Calu3 (cell line): ENCODE data around the gene P2RY14. TPM values are rescaled to one million over a fixed set of nuclear protein-coding genes. Genes with fewer than 3 reads are reported as not detected.
"Not testable (repeated sequence)": the region's sequence is repeated elsewhere in the genome, so short reads cannot be mapped to it uniquely, and the experiment has no call there.

Source experiments
- BruUV-seq: library from RNA; stranded (reverse); fragments of 400-500 nt; replicated peaks from 2 replicates; lab custom pipeline; 2021; lab: Mats Ljungman, UMichigan
- CTCF ChIA-PET: fragments of 300-600 bp; sonication (Branson Sonifier 250); formaldehyde crosslinking; loops from one replicate; lab custom pipeline; 2022; ENCODE audit warnings: antibody characterized with exemption; lab: Charles Lee
- DNase-seq: peaks from one replicate; pipeline ENCODE4 v3.0.0; 2022
- H3K27ac Mint-ChIP-seq: one replicate; pipeline ENCODE4 v1.8.0; 2022; ENCODE audit warnings: mixed read lengths; ENCODE audit not compliant: unreplicated experiment
- H3K27me3 Mint-ChIP-seq: one replicate; pipeline ENCODE4 v1.8.0; 2022; ENCODE audit warnings: mixed read lengths; ENCODE audit not compliant: unreplicated experiment
- H3K36me3 Mint-ChIP-seq: one replicate; pipeline ENCODE4 v1.8.0; 2022; ENCODE audit warnings: mild to moderate bottlenecking, moderate library complexity, mixed read lengths; ENCODE audit not compliant: insufficient read depth, unreplicated experiment
- H3K4me1 Mint-ChIP-seq: one replicate; pipeline ENCODE4 v1.8.0; 2022; ENCODE audit warnings: mild to moderate bottlenecking, low read depth, mixed read lengths; ENCODE audit not compliant: unreplicated experiment
- H3K4me3 Mint-ChIP-seq: one replicate; pipeline ENCODE4 v1.8.0; 2022; ENCODE audit warnings: mild to moderate bottlenecking, low read depth, moderate library complexity, mixed read lengths; ENCODE audit not compliant: unreplicated experiment
- H3K9me3 Mint-ChIP-seq: one replicate; pipeline ENCODE4 v1.8.0; 2022; ENCODE audit warnings: low read depth, mixed read lengths; ENCODE audit not compliant: unreplicated experiment
- CTCF ChIP-seq: fragments of 200-600 bp; IDR thresholded peaks from one replicate; pipeline ENCODE4 v1.8.0; 2022; ENCODE audit warnings: antibody characterized with exemption; ENCODE audit not compliant: unreplicated experiment
- intact Hi-C: fragments of 100-400 bp; cut with micrococcal nuclease; formaldehyde crosslinking; loops from one replicate; pipeline ENCODE4 v1.10.0; 2022; ENCODE audit not compliant: unreplicated experiment
- total RNA-seq: library from RNA; stranded (reverse); gene quantifications from 2 replicates; pipeline ENCODE4 v1.2.3, GENCODE V29; 2022

P2RY14 gene
- total RNA-seq, 1 experiment from 2014 or later = not detected

GRCh38 chr3:151236316-151236715, 42.0 kb downstream of the P2RY14 start:
- no peak for TF ChIP-seq CTCF
- CTCF ChIA-PET = no interaction called here
- intact Hi-C loops = no loop called here
- BruUV-seq = no TSS peak
- no peak overlapping the region for H3K27ac Mint-ChIP-seq
- no peak overlapping the region for H3K4me3 Mint-ChIP-seq
- DNase-seq = no peak
- H3K9me3 Mint-ChIP-seq = no peaks in the 10 kb centered on the region
- no peaks in the 10 kb centered on the region for H3K36me3 Mint-ChIP-seq
- no peaks in the 10 kb centered on the region for H3K27me3 Mint-ChIP-seq
- H3K4me1 Mint-ChIP-seq = no peaks in the 10 kb centered on the region

GRCh38 chr3:151234825-151235224, 43.5 kb downstream of the P2RY14 start:
- no peak for TF ChIP-seq CTCF
- H3K4me1 Mint-ChIP-seq = no peaks in the 10 kb centered on the region
- CTCF ChIA-PET = interaction anchor here (1.0 kb wide), 1 partner anchor 166 kb away, joined by 3 read pairs; no protein-coding TSS in a partner anchor
- no peaks in the 10 kb centered on the region for H3K36me3 Mint-ChIP-seq
- BruUV-seq = no TSS peak
- intact Hi-C loops = no loop called here
- no peaks in the 10 kb centered on the region for H3K9me3 Mint-ChIP-seq
- no peaks in the 10 kb centered on the region for H3K27me3 Mint-ChIP-seq
- DNase-seq = no peak
- no peak overlapping the region for H3K4me3 Mint-ChIP-seq
- no peak overlapping the region for H3K27ac Mint-ChIP-seq

GRCh38 chr3:151232991-151233390, 45.4 kb downstream of the P2RY14 start:
- TF ChIP-seq CTCF = no peak
- no peaks in the 10 kb centered on the region for H3K27me3 Mint-ChIP-seq
- H3K4me3 Mint-ChIP-seq = no peak overlapping the region
- no peaks in the 10 kb centered on the region for H3K36me3 Mint-ChIP-seq
- intact Hi-C loops = no loop called here
- no peak overlapping the region for H3K27ac Mint-ChIP-seq
- no TSS peak for BruUV-seq
- H3K4me1 Mint-ChIP-seq = peaks cover 8% of the 10 kb centered on the region
- H3K9me3 Mint-ChIP-seq = no peaks in the 10 kb centered on the region
- no peak for DNase-seq
- CTCF ChIA-PET = no interaction called here

GRCh38 chr3:151232403-151232802, 45.9 kb downstream of the P2RY14 start:
- CTCF ChIA-PET = not testable (repeated sequence)
- H3K4me1 Mint-ChIP-seq = peaks cover 13% of the 10 kb centered on the region

GRCh38 chr3:151230646-151231045, 47.7 kb downstream of the P2RY14 start:
- TF ChIP-seq CTCF = no peak
- BruUV-seq = no TSS peak
- intact Hi-C loops = no loop called here
- H3K27ac Mint-ChIP-seq = no peak overlapping the region
- H3K4me1 Mint-ChIP-seq = peaks cover 23% of the 10 kb centered on the region
- no peaks in the 10 kb centered on the region for H3K27me3 Mint-ChIP-seq
- DNase-seq = no peak
- no peaks in the 10 kb centered on the region for H3K36me3 Mint-ChIP-seq
- no peak overlapping the region for H3K4me3 Mint-ChIP-seq
- CTCF ChIA-PET = interaction anchor here (0.8 kb wide), 1 partner anchor 615 kb away, joined by 4 read pairs; no protein-coding TSS in a partner anchor
- no peaks in the 10 kb centered on the region for H3K9me3 Mint-ChIP-seq

More at GRCh38 chr3:151232403-151232802, 45.9 kb downstream of the P2RY14 start:
- H3K27me3 Mint-ChIP-seq, H3K27ac Mint-ChIP-seq, intact Hi-C loops, H3K36me3 Mint-ChIP-seq, H3K4me3 Mint-ChIP-seq, H3K9me3 Mint-ChIP-seq, DNase-seq, BruUV-seq: not testable (repeated sequence)
